ENCODE measurements around the gene AADACL3.

GRCh38 chr1:12761781-12762180 lies 45.9 kb downstream of the AADACL3 start:
- TF ChIP-seq CTCF (IDR thresholded peaks at IDR 0.05; ENCODE audit: insufficient read depth, low read depth, low read length) (no peak), EZH2 (IDR thresholded peaks at IDR 0.05; ENCODE audit: insufficient read depth, low read length) (no peak)

All from astrocyte (in vitro differentiated cells and primary cell).